K562 (cell line): Measurements from ENCODE around the gene TMEM139. TPM values are rescaled to one million over a fixed set of nuclear protein-coding genes. Genes with fewer than 3 reads are reported as not detected.
A peak's percentile ranks its signal among the peaks of the same experiment; 100 is the strongest.

ENCODE experiments used
- ATF7 ChIP-seq: fragments of 450-650 bp; IDR thresholded peaks from 2 replicates; pipeline ENCODE4 v1.7.1; 2014; ENCODE audit warnings: mild to moderate bottlenecking, moderate library complexity
- HDAC8 ChIP-seq: fragments of 450-650 bp; IDR thresholded peaks from 2 replicates; pipeline ENCODE4 v1.6.1; 2016; ENCODE audit warnings: mild to moderate bottlenecking, missing genetic modification characterization, moderate library complexity, missing compliant biosample characterization
- HIVEP1 ChIP-seq: fragments of 250-450 bp; sonication (Bioruptor Pico); IDR thresholded peaks from 2 replicates; pipeline ENCODE4 v1.4.0; 2020; ENCODE audit warnings: mild to moderate bottlenecking
- MTF1 ChIP-seq: fragments of 250-450 bp; sonication (Bioruptor Pico); IDR thresholded peaks from 2 replicates; pipeline ENCODE4 v1.9.0; 2021; ENCODE audit warnings: moderate library complexity, mild to moderate bottlenecking, inconsistent platforms, borderline replicate concordance
- PCBP2 ChIP-seq: fragments of 200-400 bp; formaldehyde crosslinking; IDR thresholded peaks from 2 replicates; pipeline ENCODE4 v1.6.1; 2018; ENCODE audit warnings: low read length, low read depth, mild to moderate bottlenecking, moderate library complexity; ENCODE audit not compliant: poor library complexity, severe bottlenecking
- TBP ChIP-seq: optimal IDR thresholded peaks from 2 replicates; pipeline ENCODE3; 2011; ENCODE audit warnings: low read depth, low read length, improper control_type of control experiment
- TSC22D4 ChIP-seq: fragments of 450-650 bp; IDR thresholded peaks from 2 replicates; pipeline ENCODE4 v1.6.1; 2016; ENCODE audit warnings: missing genetic modification characterization, missing biosample characterization, control low read depth
- ZNF239 ChIP-seq: fragments of 250-450 bp; sonication (Bioruptor Pico); IDR thresholded peaks from 2 replicates; pipeline ENCODE4 v1.4.0; 2020; ENCODE audit warnings: mild to moderate bottlenecking
- ZNF778 ChIP-seq: fragments of 450-650 bp; formaldehyde crosslinking; IDR thresholded peaks from 2 replicates; pipeline ENCODE4 v1.4.0; 2020; ENCODE audit warnings: mild to moderate bottlenecking, moderate library complexity
- ZSCAN29 ChIP-seq: fragments of 450-650 bp; IDR thresholded peaks from 2 replicates; pipeline ENCODE4 v1.6.1; 2017
- polyA plus RNA-seq, 8 experiments: library from polyadenylated mRNA; depleted of rRNA in 4 of 8; stranded (reverse) in 5 of 8; unstranded in 3 of 8; fragments of >200 nt; fragmentation: Nextera tagmentation in 2 of 8; fragmentation: Illumina TruSeq in 1 of 8; extraction: Ambion mirVana in 2 of 8; extraction: Trizol in 1 of 8; gene quantifications; 2 replicates each; pipeline versions ENCODE4 v1.2.1 to v1.2.3, GENCODE V29; 2011 to 2014; ENCODE audit warnings: inconsistent platforms in 1 of 8, missing spikeins in 1 of 8
- total RNA-seq, 7 experiments: library from RNA; depleted of rRNA in 6 of 7; stranded (reverse); fragments of >200 nt in 6 of 7; fragmentation: Illumina TruSeq in 2 of 7; extraction: Trizol in 2 of 7; gene quantifications; 2 replicates each; pipeline versions ENCODE4 v1.2.1 to v1.2.3, GENCODE V29; 2011 to 2021; ENCODE audit warnings: low replicate concordance in 1 of 7
- TF ChIP-seq, protein P1 (sequence below), 3 experiments: fragments of 200-800 bp in 1 of 3; fragments of 250-450 bp in 1 of 3; fragments of 450-650 bp in 1 of 3; sonication (Bioruptor Pico) in 1 of 3; sonication (Bioruptor generic) in 1 of 3; formaldehyde crosslinking in 1 of 3; IDR thresholded peaks; 2 replicates each; pipeline versions ENCODE4 v1.6.1 to v1.8.0; 2016 to 2022; ENCODE audit warnings: mild to moderate bottlenecking in 2 of 3, missing genetic modification characterization in 2 of 3, missing compliant biosample characterization in 1 of 3, moderate library complexity in 1 of 3
- TF ChIP-seq, protein P2 (sequence below), 2 experiments: IDR thresholded peaks; 2 replicates each; pipeline ENCODE4 v1.6.1; 2011; ENCODE audit warnings: borderline replicate concordance in 1 of 2, control low read depth in 1 of 2, low read depth in 1 of 2, low read length in 1 of 2, mild to moderate bottlenecking in 1 of 2, mixed read lengths in 1 of 2, moderate library complexity in 1 of 2; ENCODE audit not compliant: insufficient read depth in 1 of 2, insufficient read length in 1 of 2, poor library complexity in 1 of 2, severe bottlenecking in 1 of 2; ENCODE audit errors: extremely low read depth in 1 of 2
- TF ChIP-seq, protein P3 (sequence below): sonication (generic); formaldehyde crosslinking; IDR thresholded peaks from 2 replicates; pipeline ENCODE4 v1.8.1; 2023; ENCODE audit warnings: mild to moderate bottlenecking, missing genetic modification reagents
- TF ChIP-seq, protein P4 (sequence below): IDR thresholded peaks from 2 replicates; pipeline ENCODE4 v1.6.1; 2016; ENCODE audit warnings: missing genetic modification characterization, missing compliant biosample characterization
- TF ChIP-seq, protein P5 (sequence below): fragments of 250-450 bp; sonication (Bioruptor Pico); IDR thresholded peaks from 2 replicates; pipeline ENCODE4 v1.8.0; 2021; ENCODE audit warnings: moderate library complexity, mild to moderate bottlenecking, inconsistent platforms

Gene TMEM139
- total and polyA plus RNA-seq, 9 of the 15 experiments (the other 6 are each of a cell fraction or from before 2014, with no cell fraction given) = 0.27 to 1.8 (median 0.79) TPM

DNA sequence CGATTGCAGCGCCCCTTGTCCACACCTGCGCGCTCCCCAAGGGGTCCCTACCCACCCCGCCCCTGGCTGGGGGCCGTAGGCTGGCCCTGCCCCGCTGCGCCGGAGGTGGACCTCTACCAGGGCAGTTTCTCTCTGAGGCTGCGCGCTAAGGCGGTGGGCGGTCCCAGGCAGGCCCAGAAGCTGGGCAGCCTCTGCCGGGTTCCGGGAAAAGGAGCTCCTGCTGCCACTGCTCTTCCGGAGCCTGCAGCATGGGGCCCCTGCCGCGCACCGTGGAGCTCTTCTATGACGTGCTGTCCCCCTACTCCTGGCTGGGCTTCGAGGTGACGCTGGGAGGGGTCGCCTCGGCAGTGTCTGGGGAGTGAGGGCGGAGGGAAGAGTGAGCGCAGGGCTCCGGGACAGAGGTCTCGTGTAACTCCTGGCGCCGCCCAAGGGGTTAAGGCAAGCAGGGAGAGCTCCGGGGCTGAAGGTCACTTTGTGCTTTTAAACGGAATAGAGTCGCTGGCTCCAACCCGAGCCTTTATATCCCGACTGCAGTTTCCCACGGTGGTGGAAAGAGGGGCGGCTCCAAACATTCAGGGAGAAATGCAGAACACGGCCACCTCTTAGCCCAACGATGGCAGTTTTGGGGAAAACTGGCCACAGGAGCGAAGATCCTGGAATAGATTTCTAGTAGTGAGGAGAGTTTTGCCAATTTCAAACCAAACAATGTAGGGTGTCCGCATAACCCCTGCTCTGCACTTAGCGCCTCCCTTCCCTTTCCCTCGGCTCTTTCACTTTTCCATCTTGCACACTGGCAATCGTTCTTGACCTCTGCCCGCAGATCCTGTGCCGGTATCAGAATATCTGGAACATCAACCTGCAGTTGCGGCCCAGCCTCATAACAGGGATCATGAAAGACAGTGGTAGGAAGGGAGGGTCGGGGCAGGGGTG lies 21.2 kb upstream of the TMEM139 start, which contains the start of gene GSTK1 (continued):
- TF ChIP-seq, protein P1, sequence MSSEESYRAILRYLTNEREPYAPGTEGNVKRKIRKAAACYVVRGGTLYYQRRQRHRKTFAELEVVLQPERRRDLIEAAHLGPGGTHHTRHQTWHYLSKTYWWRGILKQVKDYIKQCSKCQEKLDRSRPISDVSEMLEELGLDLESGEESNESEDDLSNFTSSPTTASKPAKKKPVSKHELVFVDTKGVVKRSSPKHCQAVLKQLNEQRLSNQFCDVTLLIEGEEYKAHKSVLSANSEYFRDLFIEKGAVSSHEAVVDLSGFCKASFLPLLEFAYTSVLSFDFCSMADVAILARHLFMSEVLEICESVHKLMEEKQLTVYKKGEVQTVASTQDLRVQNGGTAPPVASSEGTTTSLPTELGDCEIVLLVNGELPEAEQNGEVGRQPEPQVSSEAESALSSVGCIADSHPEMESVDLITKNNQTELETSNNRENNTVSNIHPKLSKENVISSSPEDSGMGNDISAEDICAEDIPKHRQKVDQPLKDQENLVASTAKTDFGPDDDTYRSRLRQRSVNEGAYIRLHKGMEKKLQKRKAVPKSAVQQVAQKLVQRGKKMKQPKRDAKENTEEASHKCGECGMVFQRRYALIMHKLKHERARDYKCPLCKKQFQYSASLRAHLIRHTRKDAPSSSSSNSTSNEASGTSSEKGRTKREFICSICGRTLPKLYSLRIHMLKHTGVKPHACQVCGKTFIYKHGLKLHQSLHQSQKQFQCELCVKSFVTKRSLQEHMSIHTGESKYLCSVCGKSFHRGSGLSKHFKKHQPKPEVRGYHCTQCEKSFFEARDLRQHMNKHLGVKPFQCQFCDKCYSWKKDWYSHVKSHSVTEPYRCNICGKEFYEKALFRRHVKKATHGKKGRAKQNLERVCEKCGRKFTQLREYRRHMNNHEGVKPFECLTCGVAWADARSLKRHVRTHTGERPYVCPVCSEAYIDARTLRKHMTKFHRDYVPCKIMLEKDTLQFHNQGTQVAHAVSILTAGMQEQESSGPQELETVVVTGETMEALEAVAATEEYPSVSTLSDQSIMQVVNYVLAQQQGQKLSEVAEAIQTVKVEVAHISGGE (CRISPR knock-in tag; IDR thresholded peaks at IDR 0.05) = peak in 1 of 3 experiments; percentile 80; a peak in 2 of 6 replicates
- TF ChIP-seq, protein P2, sequence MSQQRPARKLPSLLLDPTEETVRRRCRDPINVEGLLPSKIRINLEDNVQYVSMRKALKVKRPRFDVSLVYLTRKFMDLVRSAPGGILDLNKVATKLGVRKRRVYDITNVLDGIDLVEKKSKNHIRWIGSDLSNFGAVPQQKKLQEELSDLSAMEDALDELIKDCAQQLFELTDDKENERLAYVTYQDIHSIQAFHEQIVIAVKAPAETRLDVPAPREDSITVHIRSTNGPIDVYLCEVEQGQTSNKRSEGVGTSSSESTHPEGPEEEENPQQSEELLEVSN (IDR thresholded peaks at IDR 0.05; ENCODE audit: borderline replicate concordance in 1 of 2, extremely low read depth in 1 of 2, insufficient read depth in 1 of 2, insufficient read length in 1 of 2, low read depth in 1 of 2, low read length in 1 of 2, poor library complexity in 1 of 2, severe bottlenecking in 1 of 2) = peak in 1 of 2 experiments; percentile 62
- no peak for TF ChIP-seq HDAC8
- no peak for TF ChIP-seq PCBP2
- 0 out of 2 replicates have a peak, but pooled peaks have one; percentile 26 for TF ChIP-seq ZSCAN29
- TF ChIP-seq, protein P3, sequence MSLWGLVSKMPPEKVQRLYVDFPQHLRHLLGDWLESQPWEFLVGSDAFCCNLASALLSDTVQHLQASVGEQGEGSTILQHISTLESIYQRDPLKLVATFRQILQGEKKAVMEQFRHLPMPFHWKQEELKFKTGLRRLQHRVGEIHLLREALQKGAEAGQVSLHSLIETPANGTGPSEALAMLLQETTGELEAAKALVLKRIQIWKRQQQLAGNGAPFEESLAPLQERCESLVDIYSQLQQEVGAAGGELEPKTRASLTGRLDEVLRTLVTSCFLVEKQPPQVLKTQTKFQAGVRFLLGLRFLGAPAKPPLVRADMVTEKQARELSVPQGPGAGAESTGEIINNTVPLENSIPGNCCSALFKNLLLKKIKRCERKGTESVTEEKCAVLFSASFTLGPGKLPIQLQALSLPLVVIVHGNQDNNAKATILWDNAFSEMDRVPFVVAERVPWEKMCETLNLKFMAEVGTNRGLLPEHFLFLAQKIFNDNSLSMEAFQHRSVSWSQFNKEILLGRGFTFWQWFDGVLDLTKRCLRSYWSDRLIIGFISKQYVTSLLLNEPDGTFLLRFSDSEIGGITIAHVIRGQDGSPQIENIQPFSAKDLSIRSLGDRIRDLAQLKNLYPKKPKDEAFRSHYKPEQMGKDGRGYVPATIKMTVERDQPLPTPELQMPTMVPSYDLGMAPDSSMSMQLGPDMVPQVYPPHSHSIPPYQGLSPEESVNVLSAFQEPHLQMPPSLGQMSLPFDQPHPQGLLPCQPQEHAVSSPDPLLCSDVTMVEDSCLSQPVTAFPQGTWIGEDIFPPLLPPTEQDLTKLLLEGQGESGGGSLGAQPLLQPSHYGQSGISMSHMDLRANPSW (CRISPR knock-in tag) = no peak
- TF ChIP-seq TBP = peak; percentile 86
- TF ChIP-seq ZNF239 (CRISPR knock-in tag) = no peak; the same call in 1 of the 2 replicates
- TF ChIP-seq TSC22D4 = no peak
- TF ChIP-seq, protein P4, sequence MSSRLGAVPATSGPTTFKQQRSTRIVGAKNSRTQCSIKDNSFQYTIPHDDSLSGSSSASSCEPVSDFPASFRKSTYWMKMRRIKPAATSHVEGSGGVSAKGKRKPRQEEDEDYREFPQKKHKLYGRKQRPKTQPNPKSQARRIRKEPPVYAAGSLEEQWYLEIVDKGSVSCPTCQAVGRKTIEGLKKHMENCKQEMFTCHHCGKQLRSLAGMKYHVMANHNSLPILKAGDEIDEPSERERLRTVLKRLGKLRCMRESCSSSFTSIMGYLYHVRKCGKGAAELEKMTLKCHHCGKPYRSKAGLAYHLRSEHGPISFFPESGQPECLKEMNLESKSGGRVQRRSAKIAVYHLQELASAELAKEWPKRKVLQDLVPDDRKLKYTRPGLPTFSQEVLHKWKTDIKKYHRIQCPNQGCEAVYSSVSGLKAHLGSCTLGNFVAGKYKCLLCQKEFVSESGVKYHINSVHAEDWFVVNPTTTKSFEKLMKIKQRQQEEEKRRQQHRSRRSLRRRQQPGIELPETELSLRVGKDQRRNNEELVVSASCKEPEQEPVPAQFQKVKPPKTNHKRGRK (tag) = no peak
- TF ChIP-seq ATF7 = peak; percentile 74
- no peak for TF ChIP-seq ZNF778 (CRISPR knock-in tag)
- no peak for TF ChIP-seq MTF1 (CRISPR knock-in tag)
- TF ChIP-seq HIVEP1 (CRISPR knock-in tag) = peak; percentile 11; the same call in 1 of the 2 replicates
- TF ChIP-seq, protein P5, sequence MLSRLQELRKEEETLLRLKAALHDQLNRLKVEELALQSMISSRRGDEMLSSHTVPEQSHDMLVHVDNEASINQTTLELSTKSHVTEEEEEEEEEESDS (CRISPR knock-in tag) = no peak
